T-helper 1 cell treated with Interleukin-12 subunit alpha and Interleukin-12 subunit beta and Interleukin-4 antibody, amounts not matched to agents 30 ng/mL and 1 ng/mL, for 36 hours (primary cell): ENCODE data around the gene RAB3GAP1. TPM values are rescaled to one million over a fixed set of nuclear protein-coding genes. Genes with fewer than 3 reads are reported as not detected.

Source experiments
- intact Hi-C: fragments of 100-400 bp; cut with micrococcal nuclease; formaldehyde crosslinking; loops from one replicate; pipeline ENCODE4 v1.15.1; 2024
- total RNA-seq: library from RNA; stranded (reverse); gene quantifications from 2 replicates; pipeline ENCODE4 v1.2.3, GENCODE V29; 2022

Gene RAB3GAP1
- total RNA-seq, 1 donor from 2014 or later = 27.1 TPM

GRCh38 chr2:135162377-135162776 is 110.3 kb downstream of the RAB3GAP1 start:
- intact Hi-C loops = no loop called here

GRCh38 chr2:135162786-135163185 is 110.7 kb downstream of the RAB3GAP1 start:
- intact Hi-C loops = no loop called here

- intact Hi-C loops = no loop called here
Observed at GRCh38 chr2:135163306-135163705, 111.2 kb downstream of the RAB3GAP1 start.

GRCh38 chr2:135163901-135164300 is 111.8 kb downstream of the RAB3GAP1 start:
- intact Hi-C loops = no loop called here

GRCh38 chr2:135164431-135164830 is 112.3 kb downstream of the RAB3GAP1 start:
- intact Hi-C loops = no loop called here

- intact Hi-C loops = no loop called here
Observed at GRCh38 chr2:135167273-135167672, 115.2 kb downstream of the RAB3GAP1 start.

- intact Hi-C loops = no loop called here
Observed at GRCh38 chr2:135168204-135168856, 116.2 kb downstream of the RAB3GAP1 start.

GRCh38 chr2:135169900-135170753 is 118.0 kb downstream of the RAB3GAP1 start:
- intact Hi-C loops = loop anchor here (5.0 kb wide), 1 partner anchor 118 kb away; the partner anchor contains the start of gene RAB3GAP1

- intact Hi-C loops = loop anchor here (5.0 kb wide), 1 partner anchor 122 kb away; the partner anchor contains the start of gene RAB3GAP1
Observed at GRCh38 chr2:135174049-135174809, 122.1 kb downstream of the RAB3GAP1 start.

- intact Hi-C loops = loop anchor here (5.0 kb wide), 1 partner anchor 122 kb away; the partner anchor contains the start of gene RAB3GAP1
Observed at GRCh38 chr2:135174810-135175093, 122.7 kb downstream of the RAB3GAP1 start.

GRCh38 chr2:135175177-135175576 is 123.1 kb downstream of the RAB3GAP1 start:
- intact Hi-C loops = no loop called here

- intact Hi-C loops = no loop called here
Observed at GRCh38 chr2:135179689-135180088, 127.6 kb downstream of the RAB3GAP1 start.

GRCh38 chr2:135182190-135182589 is 130.1 kb downstream of the RAB3GAP1 start:
- intact Hi-C loops = no loop called here

- intact Hi-C loops = no loop called here
Observed at GRCh38 chr2:135182601-135183000, 130.5 kb downstream of the RAB3GAP1 start.

GRCh38 chr2:135183822-135184221 is 131.7 kb downstream of the RAB3GAP1 start:
- intact Hi-C loops = no loop called here

- intact Hi-C loops = no loop called here
Observed at GRCh38 chr2:135186054-135186453, 134.0 kb downstream of the RAB3GAP1 start.

GRCh38 chr2:135187270-135187669 is 135.2 kb downstream of the RAB3GAP1 start:
- intact Hi-C loops = no loop called here

GRCh38 chr2:135189148-135189547 is 137.1 kb downstream of the RAB3GAP1 start:
- intact Hi-C loops = no loop called here

- intact Hi-C loops = no loop called here
Observed at GRCh38 chr2:135190799-135191198, 138.7 kb downstream of the RAB3GAP1 start.

- intact Hi-C loops = no loop called here
Observed at GRCh38 chr2:135198481-135198880, 146.4 kb downstream of the RAB3GAP1 start.

GRCh38 chr2:135202751-135203150 is 150.7 kb downstream of the RAB3GAP1 start:
- intact Hi-C loops = no loop called here

GRCh38 chr2:135203944-135204343 is 151.9 kb downstream of the RAB3GAP1 start:
- intact Hi-C loops = no loop called here
